Measurements from ENCODE around the gene MPLKIP.

DNA sequence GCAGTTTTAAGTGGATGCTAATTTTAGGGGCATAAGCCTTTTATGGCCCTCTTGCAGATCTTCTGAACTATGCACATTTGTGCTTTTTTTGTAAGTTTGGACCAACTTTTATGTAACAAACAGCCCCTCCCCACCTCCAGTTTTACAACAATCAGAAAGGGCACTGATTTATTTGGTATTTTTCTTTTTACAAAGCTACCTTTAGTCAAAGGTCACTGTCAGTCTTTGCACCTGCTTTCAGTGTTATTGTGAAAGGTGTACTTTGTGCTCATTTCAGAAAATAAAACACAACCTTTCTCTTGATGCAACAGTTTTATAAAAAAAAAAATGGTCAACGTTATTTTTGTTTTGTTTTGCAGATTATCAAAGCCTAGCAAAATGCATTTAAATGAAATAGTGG is 39.2 kb downstream of the MPLKIP start:
- TF ChIP-seq, protein P1, sequence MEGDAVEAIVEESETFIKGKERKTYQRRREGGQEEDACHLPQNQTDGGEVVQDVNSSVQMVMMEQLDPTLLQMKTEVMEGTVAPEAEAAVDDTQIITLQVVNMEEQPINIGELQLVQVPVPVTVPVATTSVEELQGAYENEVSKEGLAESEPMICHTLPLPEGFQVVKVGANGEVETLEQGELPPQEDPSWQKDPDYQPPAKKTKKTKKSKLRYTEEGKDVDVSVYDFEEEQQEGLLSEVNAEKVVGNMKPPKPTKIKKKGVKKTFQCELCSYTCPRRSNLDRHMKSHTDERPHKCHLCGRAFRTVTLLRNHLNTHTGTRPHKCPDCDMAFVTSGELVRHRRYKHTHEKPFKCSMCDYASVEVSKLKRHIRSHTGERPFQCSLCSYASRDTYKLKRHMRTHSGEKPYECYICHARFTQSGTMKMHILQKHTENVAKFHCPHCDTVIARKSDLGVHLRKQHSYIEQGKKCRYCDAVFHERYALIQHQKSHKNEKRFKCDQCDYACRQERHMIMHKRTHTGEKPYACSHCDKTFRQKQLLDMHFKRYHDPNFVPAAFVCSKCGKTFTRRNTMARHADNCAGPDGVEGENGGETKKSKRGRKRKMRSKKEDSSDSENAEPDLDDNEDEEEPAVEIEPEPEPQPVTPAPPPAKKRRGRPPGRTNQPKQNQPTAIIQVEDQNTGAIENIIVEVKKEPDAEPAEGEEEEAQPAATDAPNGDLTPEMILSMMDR (IDR thresholded peaks at IDR 0.05), result no peak
- no peak for TF ChIP-seq POLR2A (IDR thresholded peaks at IDR 0.05)
- TF ChIP-seq POLR2AphosphoS5 (IDR thresholded peaks at IDR 0.05), result no peak

Data from breast epithelium (tissue), 3 donors.